Liver (tissue), 9 donors: Measurements from ENCODE around the gene ZNF366. TPM values are rescaled to one million over a fixed set of nuclear protein-coding genes. Genes with fewer than 3 reads are reported as not detected.

Source experiments
- DNase-seq: peaks from one replicate; pipeline ENCODE4 v3.0.0-alpha.2; 2017; ENCODE audit warnings: low spot score
- H3K27ac ChIP-seq, 2 donors: one replicate each; pipeline ENCODE4 v1.7.0; 2013; ENCODE audit warnings: inconsistent platforms in 2 of 2, low read length in 2 of 2, control low read depth in 1 of 2, low read depth in 1 of 2, mild to moderate bottlenecking in 1 of 2
- H3K27me3 ChIP-seq, 4 donors: one replicate each; pipeline versions ENCODE4 v1.6.1 to v1.7.0; 2013; ENCODE audit warnings: low read length in 3 of 4, inconsistent platforms in 1 of 4, mild to moderate bottlenecking in 1 of 4, moderate library complexity in 1 of 4; ENCODE audit not compliant: control insufficient read depth in 4 of 4, insufficient read depth in 4 of 4
- H3K36me3 ChIP-seq, 4 donors: one replicate each; pipeline versions ENCODE4 v1.6.1 to v1.7.0; 2013; ENCODE audit warnings: low read length in 3 of 4, mild to moderate bottlenecking in 3 of 4, low read depth in 1 of 4, moderate library complexity in 1 of 4; ENCODE audit not compliant: control insufficient read depth in 4 of 4, insufficient read depth in 3 of 4
- H3K4me1 ChIP-seq, 4 donors: one replicate each; pipeline versions ENCODE4 v1.6.1 to v1.7.0; 2013; ENCODE audit warnings: low read length in 3 of 4, mild to moderate bottlenecking in 3 of 4, moderate library complexity in 1 of 4; ENCODE audit not compliant: control insufficient read depth in 4 of 4, insufficient read depth in 4 of 4
- H3K4me3 ChIP-seq, 3 donors: one replicate each; pipeline versions ENCODE4 v1.6.1 to v1.7.0; 2013; ENCODE audit warnings: low read length in 3 of 3, control low read depth in 1 of 3, low read depth in 1 of 3, mild to moderate bottlenecking in 1 of 3
- H3K9ac ChIP-seq, 2 donors: one replicate each; pipeline ENCODE4 v1.7.0; 2013; ENCODE audit warnings: low read length in 2 of 2, mild to moderate bottlenecking in 2 of 2, moderate library complexity in 2 of 2, control low read depth in 1 of 2, low read depth in 1 of 2
- H3K9me3 ChIP-seq, 4 donors: one replicate each; pipeline versions ENCODE4 v1.6.1 to v1.7.0; 2013; ENCODE audit warnings: low read length in 3 of 4; ENCODE audit not compliant: control insufficient read depth in 4 of 4
- CTCF ChIP-seq: fragments of 150-350 bp; IDR thresholded peaks from 2 replicates; pipeline ENCODE4 v1.5.1; 2017; ENCODE audit warnings: improper control_type of control experiment, low read depth, low read length; ENCODE audit not compliant: missing input control
- EGR1 ChIP-seq, 2 donors: IDR thresholded peaks; 2 replicates each; pipeline ENCODE4 v1.6.1; 2016 to 2018; ENCODE audit warnings: antibody characterized with exemption in 2 of 2, low read depth in 2 of 2
- FOXA1 ChIP-seq: IDR thresholded peaks from 2 replicates; pipeline ENCODE4 v1.6.1; 2016; ENCODE audit warnings: antibody characterized with exemption
- FOXA2 ChIP-seq: IDR thresholded peaks from 2 replicates; pipeline ENCODE4 v1.6.1; 2016; ENCODE audit warnings: antibody characterized with exemption
- GABPA ChIP-seq, 2 donors: IDR thresholded peaks in 1 of 2; conservative IDR thresholded peaks in 1 of 2; 2 replicates each; pipeline ENCODE4 v1.6.1; 2016; ENCODE audit warnings: antibody characterized with exemption in 2 of 2, mild to moderate bottlenecking in 1 of 2, moderate library complexity in 1 of 2
- HNF4G ChIP-seq: IDR thresholded peaks from 2 replicates; pipeline ENCODE4 v1.6.1; 2016; ENCODE audit warnings: antibody characterized with exemption
- JUND ChIP-seq, 2 donors: IDR thresholded peaks; 2 replicates each; pipeline ENCODE4 v1.6.1; 2016; ENCODE audit warnings: antibody characterized with exemption in 2 of 2
- NR2F2 ChIP-seq: IDR thresholded peaks from 2 replicates; pipeline ENCODE4 v1.6.1; 2016; ENCODE audit warnings: antibody characterized with exemption
- REST ChIP-seq: IDR thresholded peaks from 2 replicates; pipeline ENCODE4 v1.6.1; 2016; ENCODE audit warnings: antibody characterized with exemption, mild to moderate bottlenecking
- RXRA ChIP-seq, 2 donors: IDR thresholded peaks; 2 replicates each; pipeline ENCODE4 v1.6.1; 2017 to 2018; ENCODE audit warnings: antibody characterized with exemption in 2 of 2, mild to moderate bottlenecking in 1 of 2
- SP1 ChIP-seq: IDR thresholded peaks from 2 replicates; pipeline ENCODE4 v1.6.1; 2018; ENCODE audit warnings: antibody characterized with exemption, mild to moderate bottlenecking
- TAF1 ChIP-seq: conservative IDR thresholded peaks from 2 replicates; pipeline ENCODE4 v1.6.1; 2016; ENCODE audit warnings: antibody characterized with exemption, mild to moderate bottlenecking
- WGBS: extraction: QIAGEN DNeasy Blood & Tissue Kit; methylation state at CpG from one replicate; pipeline ENCODE4 v1.1.7; 2013; 5-methylcytosine and 5-hydroxymethylcytosine counted together
- polyA plus RNA-seq, 2 donors: library from polyadenylated mRNA; stranded (reverse) in 1 of 2; unstranded in 1 of 2; fragments of 200-250 nt in 1 of 2; fragments of >200 nt in 1 of 2; fragmentation: Nextera tagmentation in 1 of 2; extraction: Ambion mirVana in 1 of 2; gene quantifications; one replicate each; pipeline versions ENCODE4 v1.2.1 to v1.2.3, GENCODE V29; 2013 to 2015
- total RNA-seq, 2 donors: library from RNA; depleted of rRNA; stranded (reverse); fragments of >200 nt; gene quantifications; one replicate each; pipeline ENCODE4 v1.2.3, GENCODE V29; 2014
- TF ChIP-seq, protein P1 (sequence below): IDR thresholded peaks from 2 replicates; pipeline ENCODE4 v1.6.1; 2016; ENCODE audit warnings: antibody characterized with exemption
- TF ChIP-seq, protein P2 (sequence below): IDR thresholded peaks from 2 replicates; pipeline ENCODE4 v1.6.1; 2016; ENCODE audit warnings: antibody characterized with exemption
- TF ChIP-seq, protein P3 (sequence below): IDR thresholded peaks from 2 replicates; pipeline ENCODE4 v1.6.1; 2016; ENCODE audit warnings: antibody characterized with exemption
- donor health status: healthy.
- donor health status: healthy.
- donor health status: healthy.
- donor health status: healthy.
- donor health status: healthy.

The ZNF366 gene
- total and polyA plus RNA-seq, 4 donors, result 0.71 to 1.0 (median 0.75) TPM

- 90% methylated on average over 4 of the region's 4 CpGs for WGBS
- no peak for TF ChIP-seq FOXA1
- H3K27ac ChIP-seq, result no peak overlapping the region
- H3K9me3 ChIP-seq, result no peaks in the 10 kb centered on the region
- H3K4me3 ChIP-seq, result no peak overlapping the region
- H3K9ac ChIP-seq, result no peak overlapping the region
- DNase-seq, result no peak
- no peaks in the 10 kb centered on the region for H3K4me1 ChIP-seq
- H3K36me3 ChIP-seq, result no peaks in the 10 kb centered on the region
- no peaks in the 10 kb centered on the region for H3K27me3 ChIP-seq
Measured at GRCh38 chr5:72531496-72532190, 24.4 kb upstream of the ZNF366 start.

DNA sequence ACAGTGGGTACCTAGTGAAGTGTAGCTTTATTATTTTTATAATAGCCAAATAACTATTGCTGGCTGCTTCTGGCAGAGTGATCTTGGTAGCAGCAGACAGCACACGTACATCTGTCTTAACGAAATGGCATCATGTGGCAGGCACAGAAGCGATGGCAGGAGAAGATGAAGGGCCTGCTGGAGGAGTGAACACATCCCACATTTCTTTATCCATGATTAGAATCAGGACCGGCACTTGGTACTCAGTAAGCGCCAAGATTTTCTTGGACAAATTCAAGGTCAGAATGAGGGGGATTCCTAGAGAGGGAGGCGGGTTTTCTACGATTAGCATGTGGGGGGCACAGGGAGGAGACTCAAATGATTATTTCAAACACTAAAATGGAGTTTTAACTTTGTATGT, 23.0 kb upstream of the ZNF366 start:
- 92% methylated on average over 7 of the region's 7 CpGs for WGBS
- no peak for DNase-seq
- Histone ChIP-seq H3K27me3 (no peaks in the 10 kb centered on the region), H3K36me3 (no peaks in the 10 kb centered on the region), H3K27ac (no peak overlapping the region), H3K9ac (no peak overlapping the region), H3K4me3 (no peak overlapping the region), H3K4me1 (no peaks in the 10 kb centered on the region), H3K9me3 (no peaks in the 10 kb centered on the region)
- TF ChIP-seq, protein P1, sequence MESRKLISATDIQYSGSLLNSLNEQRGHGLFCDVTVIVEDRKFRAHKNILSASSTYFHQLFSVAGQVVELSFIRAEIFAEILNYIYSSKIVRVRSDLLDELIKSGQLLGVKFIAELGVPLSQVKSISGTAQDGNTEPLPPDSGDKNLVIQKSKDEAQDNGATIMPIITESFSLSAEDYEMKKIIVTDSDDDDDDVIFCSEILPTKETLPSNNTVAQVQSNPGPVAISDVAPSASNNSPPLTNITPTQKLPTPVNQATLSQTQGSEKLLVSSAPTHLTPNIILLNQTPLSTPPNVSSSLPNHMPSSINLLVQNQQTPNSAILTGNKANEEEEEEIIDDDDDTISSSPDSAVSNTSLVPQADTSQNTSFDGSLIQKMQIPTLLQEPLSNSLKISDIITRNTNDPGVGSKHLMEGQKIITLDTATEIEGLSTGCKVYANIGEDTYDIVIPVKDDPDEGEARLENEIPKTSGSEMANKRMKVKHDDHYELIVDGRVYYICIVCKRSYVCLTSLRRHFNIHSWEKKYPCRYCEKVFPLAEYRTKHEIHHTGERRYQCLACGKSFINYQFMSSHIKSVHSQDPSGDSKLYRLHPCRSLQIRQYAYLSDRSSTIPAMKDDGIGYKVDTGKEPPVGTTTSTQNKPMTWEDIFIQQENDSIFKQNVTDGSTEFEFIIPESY, result no peak
- TF ChIP-seq FOXA2, result no peak
- no peak for TF ChIP-seq HNF4G
- no peak for TF ChIP-seq EGR1 (IDR thresholded peaks at IDR 0.05; ENCODE audit: low read depth in 2 of 2)
- TF ChIP-seq NR2F2, result no peak
- TF ChIP-seq GABPA (IDR thresholded peaks at IDR 0.05 in 1 of 2, conservative IDR thresholded peaks at IDR 0.05 in 1 of 2), result no peak

GRCh38 chr5:72529383-72529782, 22.2 kb upstream of the ZNF366 start:
- H3K9ac ChIP-seq, result no peak overlapping the region
- TF ChIP-seq JUND (IDR thresholded peaks at IDR 0.05), result no peak
- TF ChIP-seq TAF1, result no peak
- no peak for TF ChIP-seq SP1
- TF ChIP-seq, protein P2, sequence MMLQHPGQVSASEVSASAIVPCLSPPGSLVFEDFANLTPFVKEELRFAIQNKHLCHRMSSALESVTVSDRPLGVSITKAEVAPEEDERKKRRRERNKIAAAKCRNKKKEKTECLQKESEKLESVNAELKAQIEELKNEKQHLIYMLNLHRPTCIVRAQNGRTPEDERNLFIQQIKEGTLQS, result no peak
- no peaks in the 10 kb centered on the region for H3K4me1 ChIP-seq
- H3K27me3 ChIP-seq, result no peaks in the 10 kb centered on the region
- DNase-seq, result no peak
- no peaks in the 10 kb centered on the region for H3K36me3 ChIP-seq
- no peak overlapping the region for H3K27ac ChIP-seq
- 88% methylated on average over 2 of the region's 2 CpGs for WGBS
- H3K9me3 ChIP-seq, result no peaks in the 10 kb centered on the region
- no peak overlapping the region for H3K4me3 ChIP-seq

DNA sequence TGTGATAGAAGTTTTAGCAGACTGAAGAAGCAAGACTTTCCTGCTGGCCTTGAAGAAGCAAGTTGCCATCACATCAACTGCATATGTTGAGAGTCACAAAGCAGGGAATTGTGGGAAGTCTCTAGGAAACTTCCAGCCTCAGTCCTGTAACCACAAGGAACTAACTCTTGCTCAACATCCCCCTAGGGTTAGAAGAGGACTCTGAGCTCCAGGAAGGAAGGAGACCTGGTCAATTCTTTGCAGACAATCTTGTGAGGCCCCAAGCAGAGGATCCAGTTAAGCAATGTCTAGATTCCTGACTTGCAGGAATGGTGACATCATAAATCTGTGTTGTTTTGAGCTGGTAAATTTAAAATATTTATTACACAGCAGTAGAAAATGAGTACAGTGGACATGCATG, 18.6 kb upstream of the ZNF366 start:
- Histone ChIP-seq H3K4me1 (no peaks in the 10 kb centered on the region), H3K9me3 (no peaks in the 10 kb centered on the region), H3K36me3 (no peaks in the 10 kb centered on the region), H3K27ac (no peak overlapping the region), H3K27me3 (no peaks in the 10 kb centered on the region), H3K9ac (no peak overlapping the region), H3K4me3 (no peak overlapping the region)
- DNase-seq, result no peak
- TF ChIP-seq REST, result no peak
- TF ChIP-seq TAF1, result no peak
- TF ChIP-seq RXRA (IDR thresholded peaks at IDR 0.05), result no peak
- TF ChIP-seq GABPA (IDR thresholded peaks at IDR 0.05 in 1 of 2, conservative IDR thresholded peaks at IDR 0.05 in 1 of 2), result no peak
- TF ChIP-seq SP1, result no peak
- no peak for TF ChIP-seq EGR1 (IDR thresholded peaks at IDR 0.05; ENCODE audit: low read depth in 2 of 2)
- TF ChIP-seq, protein P2, result no peak
- TF ChIP-seq, protein P3, sequence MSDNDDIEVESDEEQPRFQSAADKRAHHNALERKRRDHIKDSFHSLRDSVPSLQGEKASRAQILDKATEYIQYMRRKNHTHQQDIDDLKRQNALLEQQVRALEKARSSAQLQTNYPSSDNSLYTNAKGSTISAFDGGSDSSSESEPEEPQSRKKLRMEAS, result no peak
- no peak for TF ChIP-seq FOXA1
- TF ChIP-seq FOXA2, result no peak
- TF ChIP-seq NR2F2, result no peak
- TF ChIP-seq CTCF, result no peak
